DOHH2 (cell line): ENCODE measurements around the gene PPM1M.

Experiments used
- H3F3A ChIP-seq: fragments of 200-600 bp; sonication (generic), shearing (Covaris generic); 2 replicates; pipeline ENCODE4 v1.6.0; 2016; ENCODE audit warnings: antibody characterized with exemption, mild to moderate bottlenecking; ENCODE audit not compliant: control insufficient read depth, insufficient read depth
- H3K27ac ChIP-seq: fragments of 200-600 bp; sonication (generic); 2 replicates; pipeline ENCODE4 v1.5.1; 2014; ENCODE audit warnings: low read depth, mild to moderate bottlenecking, low read length, moderate library complexity
- H3K27me3 ChIP-seq: fragments of 200-600 bp; sonication (generic); 2 replicates; pipeline ENCODE4 v1.6.1; 2014; ENCODE audit warnings: mild to moderate bottlenecking, low read length, mixed read lengths; ENCODE audit not compliant: control insufficient read depth
- H3K36me3 ChIP-seq: fragments of 200-600 bp; sonication (generic); 2 replicates; pipeline ENCODE4 v1.6.1; 2014; ENCODE audit warnings: mild to moderate bottlenecking, low read length, moderate library complexity, mixed read lengths; ENCODE audit not compliant: control insufficient read depth
- H3K4me1 ChIP-seq: fragments of 200-600 bp; sonication (generic); 2 replicates; pipeline ENCODE4 v1.6.1; 2014; ENCODE audit warnings: mild to moderate bottlenecking, low read length, mixed read lengths; ENCODE audit not compliant: control insufficient read depth
- H3K4me2 ChIP-seq: fragments of 200-600 bp; sonication (generic); 2 replicates; pipeline ENCODE4 v1.6.0; 2014; ENCODE audit warnings: mild to moderate bottlenecking, low read length, moderate library complexity
- H3K4me3 ChIP-seq: fragments of 200-600 bp; sonication (generic); 2 replicates; pipeline ENCODE4 v1.5.1; 2014; ENCODE audit warnings: mild to moderate bottlenecking, low read length, mixed read lengths
- H3K79me2 ChIP-seq: fragments of 200-600 bp; sonication (generic); 2 replicates; pipeline ENCODE4 v1.6.1; 2014; ENCODE audit warnings: mild to moderate bottlenecking, low read length, mixed read lengths; ENCODE audit not compliant: control insufficient read depth
- H3K9me2 ChIP-seq: fragments of 200-600 bp; sonication (generic); replicated peaks from 2 replicates; pipeline ENCODE4 v1.6.1; 2014; ENCODE audit warnings: mild to moderate bottlenecking, low read length, mixed read lengths; ENCODE audit not compliant: control insufficient read depth
- H3K9me3 ChIP-seq: fragments of 200-600 bp; sonication (generic); 2 replicates; pipeline ENCODE4 v1.6.1; 2014; ENCODE audit warnings: antibody characterized with exemption, low read length, mixed read lengths; ENCODE audit not compliant: control insufficient read depth, insufficient read depth
- H4K20me1 ChIP-seq: fragments of 200-600 bp; sonication (generic); 2 replicates; pipeline ENCODE4 v1.6.0; 2014; ENCODE audit warnings: low read depth, mild to moderate bottlenecking, antibody characterized with exemption, low read length, moderate library complexity; ENCODE audit not compliant: control insufficient read depth, insufficient read depth
- EZH2phosphoT487 ChIP-seq: fragments of 200-600 bp; sonication (generic); IDR thresholded peaks from 2 replicates; pipeline ENCODE4 v1.6.1; 2017; ENCODE audit warnings: borderline replicate concordance, mild to moderate bottlenecking, antibody characterized with exemption, low read length, moderate library complexity, mixed read lengths
- TF ChIP-seq, protein P1 (sequence below): fragments of 200-600 bp; sonication (generic); IDR thresholded peaks from one replicate; pipeline ENCODE4 v1.5.1; 2014; ENCODE audit warnings: antibody characterized with exemption, mild to moderate bottlenecking, low read depth, low read length; ENCODE audit not compliant: poor library complexity, severe bottlenecking

Gene PPM1M

DNA sequence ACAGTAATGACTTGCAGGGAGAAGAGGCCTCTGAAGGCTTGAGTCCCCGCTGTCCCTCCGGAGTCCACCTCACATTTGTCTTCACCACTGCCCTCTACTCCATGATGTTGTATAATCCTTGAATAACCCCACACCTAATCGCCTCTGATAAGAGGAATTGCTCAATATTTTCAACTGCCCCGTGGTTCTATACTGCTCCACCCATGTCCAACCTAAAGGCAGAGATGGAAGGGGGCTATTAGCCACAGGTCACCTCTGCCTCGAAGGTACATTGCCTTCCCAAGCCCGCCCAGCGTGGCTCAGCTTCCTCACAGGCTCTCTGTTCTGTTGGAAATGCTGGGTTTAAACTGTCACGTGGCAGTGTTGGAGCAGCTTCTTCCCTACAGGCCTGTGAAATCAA, 32.6 kb upstream of the PPM1M start:
- Histone ChIP-seq H3K27ac (no peak overlapping the region), H3K9me3 (no peaks in the 10 kb centered on the region), H3K36me3 (peaks cover 86% of the 10 kb centered on the region), H3K4me1 (peaks cover 4% of the 10 kb centered on the region), H3F3A (peaks cover 15% of the 10 kb centered on the region), H3K4me3 (no peak overlapping the region), H3K79me2 (no peaks in the 10 kb centered on the region), H3K4me2 (no peak overlapping the region), H3K9me2 (no peaks in the 10 kb centered on the region), H4K20me1 (no peaks in the 10 kb centered on the region), H3K27me3 (no peaks in the 10 kb centered on the region)
- TF ChIP-seq EZH2phosphoT487 = no peak
- TF ChIP-seq, protein P1, sequence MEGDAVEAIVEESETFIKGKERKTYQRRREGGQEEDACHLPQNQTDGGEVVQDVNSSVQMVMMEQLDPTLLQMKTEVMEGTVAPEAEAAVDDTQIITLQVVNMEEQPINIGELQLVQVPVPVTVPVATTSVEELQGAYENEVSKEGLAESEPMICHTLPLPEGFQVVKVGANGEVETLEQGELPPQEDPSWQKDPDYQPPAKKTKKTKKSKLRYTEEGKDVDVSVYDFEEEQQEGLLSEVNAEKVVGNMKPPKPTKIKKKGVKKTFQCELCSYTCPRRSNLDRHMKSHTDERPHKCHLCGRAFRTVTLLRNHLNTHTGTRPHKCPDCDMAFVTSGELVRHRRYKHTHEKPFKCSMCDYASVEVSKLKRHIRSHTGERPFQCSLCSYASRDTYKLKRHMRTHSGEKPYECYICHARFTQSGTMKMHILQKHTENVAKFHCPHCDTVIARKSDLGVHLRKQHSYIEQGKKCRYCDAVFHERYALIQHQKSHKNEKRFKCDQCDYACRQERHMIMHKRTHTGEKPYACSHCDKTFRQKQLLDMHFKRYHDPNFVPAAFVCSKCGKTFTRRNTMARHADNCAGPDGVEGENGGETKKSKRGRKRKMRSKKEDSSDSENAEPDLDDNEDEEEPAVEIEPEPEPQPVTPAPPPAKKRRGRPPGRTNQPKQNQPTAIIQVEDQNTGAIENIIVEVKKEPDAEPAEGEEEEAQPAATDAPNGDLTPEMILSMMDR = no peak

DNA sequence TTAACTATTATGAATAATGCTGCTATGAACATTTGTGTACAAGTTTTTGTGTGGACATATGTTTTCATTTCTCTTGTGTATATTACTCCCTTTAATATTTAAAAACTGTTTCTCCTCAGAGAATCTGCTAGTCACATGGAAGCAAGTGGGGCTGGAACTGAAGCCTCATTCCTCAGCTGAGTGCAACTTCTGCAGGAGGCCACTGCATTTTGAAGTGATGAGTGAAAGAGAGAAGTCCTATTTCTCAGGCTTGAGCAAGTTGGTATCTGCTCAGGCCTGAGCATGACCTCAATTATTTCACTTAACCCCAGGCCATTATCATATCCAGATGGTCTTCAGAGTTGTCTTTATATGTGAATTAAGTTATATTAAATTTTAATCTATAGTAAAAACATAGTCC, 31.7 kb upstream of the PPM1M start:
- peaks cover 85% of the 10 kb centered on the region for H3K36me3 ChIP-seq
- H3K4me3 ChIP-seq = no peak overlapping the region
- no peak overlapping the region for H3K27ac ChIP-seq
- H3K9me3 ChIP-seq = no peaks in the 10 kb centered on the region
- TF ChIP-seq EZH2phosphoT487 = no peak
- TF ChIP-seq, protein P1 = no peak
- no peaks in the 10 kb centered on the region for H4K20me1 ChIP-seq
- H3K9me2 ChIP-seq = no peaks in the 10 kb centered on the region
- no peak overlapping the region for H3K4me2 ChIP-seq
- peaks cover 15% of the 10 kb centered on the region for H3F3A ChIP-seq
- H3K4me1 ChIP-seq = peaks cover 4% of the 10 kb centered on the region
- H3K79me2 ChIP-seq = peaks cover 3% of the 10 kb centered on the region
- no peaks in the 10 kb centered on the region for H3K27me3 ChIP-seq

DNA sequence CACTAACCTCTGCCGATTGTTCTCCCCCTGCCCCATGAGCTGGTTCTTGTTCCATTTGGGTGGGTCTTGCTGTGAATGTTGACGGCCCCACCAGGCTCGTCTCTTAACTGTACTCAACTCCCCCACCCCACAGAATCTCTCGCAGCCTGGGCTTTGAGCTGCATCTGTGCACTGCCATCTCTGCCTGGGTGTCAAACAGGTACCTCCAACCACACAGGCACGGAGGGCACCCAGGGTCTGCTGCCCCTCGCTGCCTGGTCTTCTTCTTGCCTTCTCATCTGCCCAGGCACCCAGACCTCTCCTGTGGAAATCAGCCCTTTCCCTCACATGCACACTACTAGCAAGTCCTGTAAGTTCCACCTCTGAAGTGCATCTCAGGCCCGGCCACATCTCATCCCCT, 30.2 kb upstream of the PPM1M start:
- Histone ChIP-seq H3F3A (peaks cover 15% of the 10 kb centered on the region), H3K79me2 (peaks cover 17% of the 10 kb centered on the region), H3K27me3 (no peaks in the 10 kb centered on the region), H3K36me3 (peaks cover 86% of the 10 kb centered on the region), H3K4me2 (no peak overlapping the region), H3K9me3 (no peaks in the 10 kb centered on the region), H3K4me3 (no peak overlapping the region), H3K9me2 (no peaks in the 10 kb centered on the region), H3K4me1 (peaks cover 9% of the 10 kb centered on the region), H3K27ac (no peak overlapping the region), H4K20me1 (no peaks in the 10 kb centered on the region)
- TF ChIP-seq, protein P1 = no peak
- TF ChIP-seq EZH2phosphoT487 = no peak
